K562 (cell line): ENCODE data around the gene CDK11B. TPM values are rescaled to one million over a fixed set of nuclear protein-coding genes. Genes with fewer than 3 reads are reported as not detected.

Experiments used
- DIDO1 ChIP-seq: fragments of 450-650 bp; IDR thresholded peaks from 2 replicates; pipeline ENCODE4 v1.6.1; 2016; ENCODE audit warnings: low read depth, missing biosample characterization, missing genetic modification characterization
- GATA2 ChIP-seq: sonication (generic); formaldehyde crosslinking; IDR thresholded peaks from 2 replicates; pipeline ENCODE4 v1.4.0; 2020; ENCODE audit warnings: mild to moderate bottlenecking, missing genetic modification reagents
- RNF2 ChIP-seq: sonication (generic); IDR thresholded peaks from 2 replicates; pipeline ENCODE4 v1.6.1; 2016
- SIN3A ChIP-seq, 2 experiments: fragments of 150-350 bp in 1 of 2; IDR thresholded peaks; 2 replicates each; pipeline ENCODE4 v1.6.1; 2011 to 2016; ENCODE audit warnings: borderline replicate concordance in 2 of 2, low read depth in 2 of 2, low read length in 2 of 2, mild to moderate bottlenecking in 2 of 2, moderate library complexity in 2 of 2; ENCODE audit not compliant: control insufficient read depth in 1 of 2
- YY1 ChIP-seq, 3 experiments: IDR thresholded peaks; 2 replicates each; pipeline ENCODE4 v1.6.1; 2011; ENCODE audit warnings: low read length in 2 of 3, mild to moderate bottlenecking in 2 of 3, moderate library complexity in 2 of 3, borderline replicate concordance in 1 of 3, control low read depth in 1 of 3, low read depth in 1 of 3; ENCODE audit not compliant: insufficient read depth in 3 of 3, insufficient replicate concordance in 2 of 3, control insufficient read depth in 1 of 3, insufficient read length in 1 of 3; ENCODE audit errors: extremely low read depth in 1 of 3
- ZBTB17 ChIP-seq: fragments of 450-650 bp; formaldehyde crosslinking; IDR thresholded peaks from 2 replicates; pipeline ENCODE4 v1.4.0; 2020; ENCODE audit warnings: mild to moderate bottlenecking
- ZBTB8A ChIP-seq: fragments of 450-650 bp; IDR thresholded peaks from 2 replicates; pipeline ENCODE4 v1.6.1; 2018; ENCODE audit warnings: mild to moderate bottlenecking, moderate library complexity; ENCODE audit not compliant: partially characterized antibody
- ZNF124 ChIP-seq: sonication (generic); formaldehyde crosslinking; IDR thresholded peaks from 2 replicates; pipeline ENCODE4 v1.8.1; 2022; ENCODE audit warnings: missing genetic modification reagents
- ZNF282 ChIP-seq: sonication (generic); formaldehyde crosslinking; IDR thresholded peaks from 2 replicates; pipeline ENCODE4 v1.8.1; 2023; ENCODE audit warnings: missing genetic modification reagents
- ZNF707 ChIP-seq: fragments of 250-450 bp; sonication (Bioruptor Pico); conservative IDR thresholded peaks from 2 replicates; pipeline ENCODE4 v1.8.0; 2022; ENCODE audit warnings: inconsistent platforms, mild to moderate bottlenecking, moderate library complexity
- polyA plus RNA-seq, 8 experiments: library from polyadenylated mRNA; depleted of rRNA in 4 of 8; stranded (reverse) in 5 of 8; unstranded in 3 of 8; fragments of >200 nt; fragmentation: Nextera tagmentation in 2 of 8; fragmentation: Illumina TruSeq in 1 of 8; extraction: Ambion mirVana in 2 of 8; extraction: Trizol in 1 of 8; gene quantifications; 2 replicates each; pipeline versions ENCODE4 v1.2.1 to v1.2.3, GENCODE V29; 2011 to 2014; ENCODE audit warnings: inconsistent platforms in 1 of 8, missing spikeins in 1 of 8
- total RNA-seq, 7 experiments: library from RNA; depleted of rRNA in 6 of 7; stranded (reverse); fragments of >200 nt in 6 of 7; fragmentation: Illumina TruSeq in 2 of 7; extraction: Trizol in 2 of 7; gene quantifications; 2 replicates each; pipeline versions ENCODE4 v1.2.1 to v1.2.3, GENCODE V29; 2011 to 2021; ENCODE audit warnings: low replicate concordance in 1 of 7
- TF ChIP-seq, protein P1 (sequence below): fragments of 450-650 bp; IDR thresholded peaks from 2 replicates; pipeline ENCODE4 v1.6.1; 2018; ENCODE audit not compliant: partially characterized antibody
- TF ChIP-seq, protein P2 (sequence below), 2 experiments: fragments of 450-650 bp; IDR thresholded peaks; 2 replicates each; pipeline ENCODE4 v1.6.1; 2018; ENCODE audit warnings: mild to moderate bottlenecking in 2 of 2, low read depth in 1 of 2; ENCODE audit not compliant: partially characterized antibody in 2 of 2
- TF ChIP-seq, protein P3 (sequence below): sonication (generic); formaldehyde crosslinking; IDR thresholded peaks from 2 replicates; pipeline ENCODE4 v1.8.0; 2022; ENCODE audit warnings: missing genetic modification reagents, mild to moderate bottlenecking, borderline replicate concordance
- TF ChIP-seq, protein P4 (sequence below): fragments of 250-450 bp; sonication (Bioruptor Pico); IDR thresholded peaks from 2 replicates; pipeline ENCODE4 v1.5.0; 2020; ENCODE audit warnings: mild to moderate bottlenecking

The CDK11B gene
- total and polyA plus RNA-seq, 9 of the 15 experiments (the other 6 are each of a cell fraction or from before 2014, with no cell fraction given): 2.8 to 52.2 (median 19.5) TPM

DNA sequence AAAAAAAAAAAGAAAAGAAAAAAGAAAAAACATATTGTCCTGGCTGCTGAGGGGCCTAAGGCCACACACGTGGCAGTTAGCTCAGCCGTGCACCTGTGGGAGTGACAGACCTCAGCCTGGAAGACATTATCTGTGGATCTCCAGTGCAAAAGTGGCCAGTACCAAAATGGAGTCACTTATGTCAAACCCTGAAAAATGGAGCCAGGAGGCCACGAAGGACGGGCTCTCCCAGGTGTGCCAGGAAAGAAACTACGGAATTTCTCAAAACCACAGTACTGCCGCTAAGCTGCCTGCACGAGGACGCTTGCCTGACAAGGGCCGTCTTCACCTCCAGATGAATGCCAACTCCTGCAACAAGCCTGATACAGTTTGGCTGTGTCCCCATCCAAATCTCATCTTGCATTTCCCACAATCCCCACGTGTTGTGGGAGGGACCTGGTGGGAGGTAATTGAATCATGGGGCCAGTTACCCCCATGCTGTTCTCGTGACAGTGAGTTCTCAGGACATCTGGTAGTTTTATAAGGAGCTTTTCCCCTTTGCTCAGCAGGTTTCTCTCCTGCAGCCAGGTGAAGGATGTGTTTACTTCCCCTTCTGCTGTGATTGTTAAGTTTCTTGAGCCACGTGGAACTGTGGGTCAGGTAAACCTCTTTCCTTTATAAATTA, 48.9 kb downstream of the CDK11B start (continued):
- peak; percentile 69; the same call in 1 of the 2 replicates for TF ChIP-seq DIDO1
- no peak for TF ChIP-seq GATA2 (CRISPR knock-in tag)
- TF ChIP-seq ZNF124 (CRISPR knock-in tag): no peak
- TF ChIP-seq, protein P1, sequence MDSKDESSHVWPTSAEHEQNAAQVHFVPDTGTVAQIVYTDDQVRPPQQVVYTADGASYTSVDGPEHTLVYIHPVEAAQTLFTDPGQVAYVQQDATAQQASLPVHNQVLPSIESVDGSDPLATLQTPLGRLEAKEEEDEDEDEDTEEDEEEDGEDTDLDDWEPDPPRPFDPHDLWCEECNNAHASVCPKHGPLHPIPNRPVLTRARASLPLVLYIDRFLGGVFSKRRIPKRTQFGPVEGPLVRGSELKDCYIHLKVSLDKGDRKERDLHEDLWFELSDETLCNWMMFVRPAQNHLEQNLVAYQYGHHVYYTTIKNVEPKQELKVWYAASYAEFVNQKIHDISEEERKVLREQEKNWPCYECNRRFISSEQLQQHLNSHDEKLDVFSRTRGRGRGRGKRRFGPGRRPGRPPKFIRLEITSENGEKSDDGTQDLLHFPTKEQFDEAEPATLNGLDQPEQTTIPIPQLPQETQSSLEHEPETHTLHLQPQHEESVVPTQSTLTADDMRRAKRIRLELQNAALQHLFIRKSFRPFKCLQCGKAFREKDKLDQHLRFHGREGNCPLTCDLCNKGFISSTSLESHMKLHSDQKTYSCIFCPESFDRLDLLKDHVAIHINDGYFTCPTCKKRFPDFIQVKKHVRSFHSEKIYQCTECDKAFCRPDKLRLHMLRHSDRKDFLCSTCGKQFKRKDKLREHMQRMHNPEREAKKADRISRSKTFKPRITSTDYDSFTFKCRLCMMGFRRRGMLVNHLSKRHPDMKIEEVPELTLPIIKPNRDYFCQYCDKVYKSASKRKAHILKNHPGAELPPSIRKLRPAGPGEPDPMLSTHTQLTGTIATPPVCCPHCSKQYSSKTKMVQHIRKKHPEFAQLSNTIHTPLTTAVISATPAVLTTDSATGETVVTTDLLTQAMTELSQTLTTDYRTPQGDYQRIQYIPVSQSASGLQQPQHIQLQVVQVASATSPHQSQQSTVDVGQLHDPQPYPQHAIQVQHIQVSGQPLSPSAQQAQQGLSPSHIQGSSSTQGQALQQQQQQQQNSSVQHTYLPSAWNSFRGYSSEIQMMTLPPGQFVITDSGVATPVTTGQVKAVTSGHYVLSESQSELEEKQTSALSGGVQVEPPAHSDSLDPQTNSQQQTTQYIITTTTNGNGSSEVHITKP: no peak
- TF ChIP-seq YY1 (IDR thresholded peaks at IDR 0.05; ENCODE audit: borderline replicate concordance in 1 of 3, control insufficient read depth in 1 of 3, extremely low read depth in 1 of 3, insufficient read depth in 3 of 3, insufficient read length in 1 of 3, insufficient replicate concordance in 2 of 3, low read depth in 1 of 3, low read length in 2 of 3): peak in 1 of 3 experiments; percentile 46
- TF ChIP-seq SIN3A (IDR thresholded peaks at IDR 0.05; ENCODE audit: borderline replicate concordance in 2 of 2, control insufficient read depth in 1 of 2, low read depth in 2 of 2, low read length in 2 of 2): no peak
- no peak for TF ChIP-seq RNF2
- TF ChIP-seq, protein P2, sequence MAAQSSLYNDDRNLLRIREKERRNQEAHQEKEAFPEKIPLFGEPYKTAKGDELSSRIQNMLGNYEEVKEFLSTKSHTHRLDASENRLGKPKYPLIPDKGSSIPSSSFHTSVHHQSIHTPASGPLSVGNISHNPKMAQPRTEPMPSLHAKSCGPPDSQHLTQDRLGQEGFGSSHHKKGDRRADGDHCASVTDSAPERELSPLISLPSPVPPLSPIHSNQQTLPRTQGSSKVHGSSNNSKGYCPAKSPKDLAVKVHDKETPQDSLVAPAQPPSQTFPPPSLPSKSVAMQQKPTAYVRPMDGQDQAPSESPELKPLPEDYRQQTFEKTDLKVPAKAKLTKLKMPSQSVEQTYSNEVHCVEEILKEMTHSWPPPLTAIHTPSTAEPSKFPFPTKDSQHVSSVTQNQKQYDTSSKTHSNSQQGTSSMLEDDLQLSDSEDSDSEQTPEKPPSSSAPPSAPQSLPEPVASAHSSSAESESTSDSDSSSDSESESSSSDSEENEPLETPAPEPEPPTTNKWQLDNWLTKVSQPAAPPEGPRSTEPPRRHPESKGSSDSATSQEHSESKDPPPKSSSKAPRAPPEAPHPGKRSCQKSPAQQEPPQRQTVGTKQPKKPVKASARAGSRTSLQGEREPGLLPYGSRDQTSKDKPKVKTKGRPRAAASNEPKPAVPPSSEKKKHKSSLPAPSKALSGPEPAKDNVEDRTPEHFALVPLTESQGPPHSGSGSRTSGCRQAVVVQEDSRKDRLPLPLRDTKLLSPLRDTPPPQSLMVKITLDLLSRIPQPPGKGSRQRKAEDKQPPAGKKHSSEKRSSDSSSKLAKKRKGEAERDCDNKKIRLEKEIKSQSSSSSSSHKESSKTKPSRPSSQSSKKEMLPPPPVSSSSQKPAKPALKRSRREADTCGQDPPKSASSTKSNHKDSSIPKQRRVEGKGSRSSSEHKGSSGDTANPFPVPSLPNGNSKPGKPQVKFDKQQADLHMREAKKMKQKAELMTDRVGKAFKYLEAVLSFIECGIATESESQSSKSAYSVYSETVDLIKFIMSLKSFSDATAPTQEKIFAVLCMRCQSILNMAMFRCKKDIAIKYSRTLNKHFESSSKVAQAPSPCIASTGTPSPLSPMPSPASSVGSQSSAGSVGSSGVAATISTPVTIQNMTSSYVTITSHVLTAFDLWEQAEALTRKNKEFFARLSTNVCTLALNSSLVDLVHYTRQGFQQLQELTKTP (IDR thresholded peaks at IDR 0.05; ENCODE audit: low read depth in 1 of 2, partially characterized antibody in 2 of 2): no peak
- TF ChIP-seq ZBTB17 (CRISPR knock-in tag): peak; percentile 81; the same call in 1 of the 2 replicates
- no peak for TF ChIP-seq ZNF282 (CRISPR knock-in tag)
- TF ChIP-seq, protein P3, sequence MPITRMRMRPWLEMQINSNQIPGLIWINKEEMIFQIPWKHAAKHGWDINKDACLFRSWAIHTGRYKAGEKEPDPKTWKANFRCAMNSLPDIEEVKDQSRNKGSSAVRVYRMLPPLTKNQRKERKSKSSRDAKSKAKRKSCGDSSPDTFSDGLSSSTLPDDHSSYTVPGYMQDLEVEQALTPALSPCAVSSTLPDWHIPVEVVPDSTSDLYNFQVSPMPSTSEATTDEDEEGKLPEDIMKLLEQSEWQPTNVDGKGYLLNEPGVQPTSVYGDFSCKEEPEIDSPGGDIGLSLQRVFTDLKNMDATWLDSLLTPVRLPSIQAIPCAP: no peak
- TF ChIP-seq ZBTB8A: no peak
- TF ChIP-seq, protein P4, sequence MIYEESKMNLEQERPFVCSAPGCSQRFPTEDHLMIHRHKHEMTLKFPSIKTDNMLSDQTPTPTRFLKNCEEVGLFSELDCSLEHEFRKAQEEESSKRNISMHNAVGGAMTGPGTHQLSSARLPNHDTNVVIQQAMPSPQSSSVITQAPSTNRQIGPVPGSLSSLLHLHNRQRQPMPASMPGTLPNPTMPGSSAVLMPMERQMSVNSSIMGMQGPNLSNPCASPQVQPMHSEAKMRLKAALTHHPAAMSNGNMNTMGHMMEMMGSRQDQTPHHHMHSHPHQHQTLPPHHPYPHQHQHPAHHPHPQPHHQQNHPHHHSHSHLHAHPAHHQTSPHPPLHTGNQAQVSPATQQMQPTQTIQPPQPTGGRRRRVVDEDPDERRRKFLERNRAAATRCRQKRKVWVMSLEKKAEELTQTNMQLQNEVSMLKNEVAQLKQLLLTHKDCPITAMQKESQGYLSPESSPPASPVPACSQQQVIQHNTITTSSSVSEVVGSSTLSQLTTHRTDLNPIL (CRISPR knock-in tag): no peak
- TF ChIP-seq ZNF707: peak; percentile 71; the same call in 1 of the 2 replicates
